ENCODE results near the gene PLA2G4C. TPM values are rescaled to one million over a fixed set of nuclear protein-coding genes. Genes with fewer than 3 reads are reported as not detected.

PLA2G4C gene
- total and polyA plus RNA-seq, 4 donors: 1.1 to 5.9 (median 3.1) TPM

- Histone ChIP-seq H3K36me3 (ENCODE audit: control insufficient read depth in 4 of 4, insufficient read depth in 3 of 4, low read depth in 1 of 4, low read length in 3 of 4) (peaks cover 0 to 6% (median under 1%) of the 10 kb centered on the region in 4 donors), H3K4me3 (ENCODE audit: low read depth in 1 of 3, low read length in 3 of 3) (no peak within 1 kb of the TSS), H3K9me3 (ENCODE audit: control insufficient read depth in 4 of 4, low read length in 3 of 4) (no peaks in the 10 kb centered on the region), H3K27me3 (ENCODE audit: control insufficient read depth in 4 of 4, insufficient read depth in 4 of 4, low read length in 3 of 4) (peaks cover 0 to 2% (median 0%) of the 10 kb centered on the region in 4 donors), H3K9ac (ENCODE audit: low read depth in 1 of 2, low read length in 2 of 2) (no peak within 1 kb of the TSS), H3K27ac (ENCODE audit: low read depth in 1 of 2, low read length in 2 of 2) (no peak within 1 kb of the TSS), H3K4me1 (ENCODE audit: control insufficient read depth in 4 of 4, insufficient read depth in 4 of 4, low read length in 3 of 4) (no peaks in the 10 kb centered on the region)
- no peak for DNase-seq (ENCODE audit: low spot score)
- 66% methylated on average over 10 of the region's 10 CpGs for WGBS
- TF ChIP-seq JUND (IDR thresholded peaks at IDR 0.05): no peak
- TF ChIP-seq HNF4A (conservative IDR thresholded peaks at IDR 0.05): no peak
- TF ChIP-seq RXRA (IDR thresholded peaks at IDR 0.05): no peak
- TF ChIP-seq SP1 (IDR thresholded peaks at IDR 0.05): no peak
- TF ChIP-seq NR2F2 (IDR thresholded peaks at IDR 0.05): no peak
- TF ChIP-seq, protein P1, sequence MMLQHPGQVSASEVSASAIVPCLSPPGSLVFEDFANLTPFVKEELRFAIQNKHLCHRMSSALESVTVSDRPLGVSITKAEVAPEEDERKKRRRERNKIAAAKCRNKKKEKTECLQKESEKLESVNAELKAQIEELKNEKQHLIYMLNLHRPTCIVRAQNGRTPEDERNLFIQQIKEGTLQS (IDR thresholded peaks at IDR 0.05): no peak
- no peak for TF ChIP-seq CTCF (IDR thresholded peaks at IDR 0.05; ENCODE audit: low read depth, low read length, missing input control)
- TF ChIP-seq REST (IDR thresholded peaks at IDR 0.05): no peak
- TF ChIP-seq FOXA1 (IDR thresholded peaks at IDR 0.05): no peak
- TF ChIP-seq HNF4G (IDR thresholded peaks at IDR 0.05): no peak
- TF ChIP-seq TAF1 (conservative IDR thresholded peaks at IDR 0.05): no peak
- no peak for TF ChIP-seq RAD21 (IDR thresholded peaks at IDR 0.05)
- no peak for TF ChIP-seq GABPA (IDR thresholded peaks at IDR 0.05 in 1 of 2, conservative IDR thresholded peaks at IDR 0.05 in 1 of 2)
- TF ChIP-seq, protein P2, sequence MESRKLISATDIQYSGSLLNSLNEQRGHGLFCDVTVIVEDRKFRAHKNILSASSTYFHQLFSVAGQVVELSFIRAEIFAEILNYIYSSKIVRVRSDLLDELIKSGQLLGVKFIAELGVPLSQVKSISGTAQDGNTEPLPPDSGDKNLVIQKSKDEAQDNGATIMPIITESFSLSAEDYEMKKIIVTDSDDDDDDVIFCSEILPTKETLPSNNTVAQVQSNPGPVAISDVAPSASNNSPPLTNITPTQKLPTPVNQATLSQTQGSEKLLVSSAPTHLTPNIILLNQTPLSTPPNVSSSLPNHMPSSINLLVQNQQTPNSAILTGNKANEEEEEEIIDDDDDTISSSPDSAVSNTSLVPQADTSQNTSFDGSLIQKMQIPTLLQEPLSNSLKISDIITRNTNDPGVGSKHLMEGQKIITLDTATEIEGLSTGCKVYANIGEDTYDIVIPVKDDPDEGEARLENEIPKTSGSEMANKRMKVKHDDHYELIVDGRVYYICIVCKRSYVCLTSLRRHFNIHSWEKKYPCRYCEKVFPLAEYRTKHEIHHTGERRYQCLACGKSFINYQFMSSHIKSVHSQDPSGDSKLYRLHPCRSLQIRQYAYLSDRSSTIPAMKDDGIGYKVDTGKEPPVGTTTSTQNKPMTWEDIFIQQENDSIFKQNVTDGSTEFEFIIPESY (IDR thresholded peaks at IDR 0.05): no peak
- no peak for TF ChIP-seq YY1 (IDR thresholded peaks at IDR 0.05)
- no peak for TF ChIP-seq EGR1 (IDR thresholded peaks at IDR 0.05; ENCODE audit: low read depth in 2 of 2)
- TF ChIP-seq FOXA2 (IDR thresholded peaks at IDR 0.05): no peak
Observed at GRCh38 chr19:48043675-48044258, 66.8 kb downstream of the PLA2G4C start, which contains the start of gene CABP5. Gene CABP5 (minus strand): TSS chr19:48044079. CDS start chr19:48043922, 157 bp downstream.

Data from liver (tissue), 9 donors.